H7 (cell line): Measurements from ENCODE around the gene CAPN3. TPM values are rescaled to one million over a fixed set of nuclear protein-coding genes. Genes with fewer than 3 reads are reported as not detected.

Source experiments
- DNase-seq: peaks from one replicate; pipeline ENCODE4 v3.0.0; 2012
- H3K27me3 ChIP-seq: 2 replicates; pipeline ENCODE4 v1.6.0; 2011; ENCODE audit warnings: mild to moderate bottlenecking, low read length; ENCODE audit not compliant: control insufficient read depth, insufficient read depth
- H3K36me3 ChIP-seq: replicated peaks from 2 replicates; pipeline ENCODE4 v1.5.1; 2011; ENCODE audit warnings: low read length; ENCODE audit not compliant: control insufficient read depth, insufficient read depth
- H3K4me3 ChIP-seq: 2 replicates; pipeline ENCODE4 v1.5.1; 2011; ENCODE audit warnings: low read depth, mild to moderate bottlenecking, control low read depth, low read length, moderate library complexity; ENCODE audit not compliant: insufficient read depth
- total RNA-seq: library from RNA; depleted of rRNA; stranded (reverse); fragments of >200 nt; shearing (Covaris generic); gene quantifications from 2 replicates; pipeline ENCODE4 v1.2.3, GENCODE V29; 2014

The CAPN3 gene
- total RNA-seq, 1 experiment from 2014 or later, result not detected

- Histone ChIP-seq H3K27me3 (no peaks in the 10 kb centered on the region), H3K4me3 (no peak overlapping the region), H3K36me3 (peaks cover 9% of the 10 kb centered on the region)
- no peak for DNase-seq
These were observed 60.1 kb downstream of the CAPN3 start for GRCh38 chr15:42419369-42419768.

GRCh38 chr15:42421376-42421775 lies 62.1 kb downstream of the CAPN3 start:
- no peak for DNase-seq
- no peak overlapping the region for H3K4me3 ChIP-seq
- H3K36me3 ChIP-seq, result peaks cover 7% of the 10 kb centered on the region
- H3K27me3 ChIP-seq, result no peaks in the 10 kb centered on the region

GRCh38 chr15:42427429-42428223 lies 68.3 kb downstream of the CAPN3 start:
- Histone ChIP-seq H3K27me3 (no peaks in the 10 kb centered on the region), H3K36me3 (peaks cover 7% of the 10 kb centered on the region), H3K4me3 (no peak overlapping the region)
- no peak for DNase-seq

- no peak for DNase-seq
- Histone ChIP-seq H3K4me3 (no peak overlapping the region), H3K36me3 (peaks cover 8% of the 10 kb centered on the region), H3K27me3 (no peaks in the 10 kb centered on the region)
These were observed 85.2 kb downstream of the CAPN3 start for GRCh38 chr15:42444415-42445063.

- no peak overlapping the region for H3K4me3 ChIP-seq
- no peak for DNase-seq
- H3K36me3 ChIP-seq, result peaks cover 8% of the 10 kb centered on the region
- H3K27me3 ChIP-seq, result no peaks in the 10 kb centered on the region
These were observed 86.2 kb downstream of the CAPN3 start for GRCh38 chr15:42445551-42445950.

- no peak overlapping the region for H3K4me3 ChIP-seq
- peaks cover 12% of the 10 kb centered on the region for H3K36me3 ChIP-seq
- no peak for DNase-seq
- no peaks in the 10 kb centered on the region for H3K27me3 ChIP-seq
These were observed 88.3 kb downstream of the CAPN3 start for GRCh38 chr15:42447599-42447998.

GRCh38 chr15:42448281-42448680 lies 89.0 kb downstream of the CAPN3 start:
- Histone ChIP-seq H3K4me3 (no peak overlapping the region), H3K27me3 (no peaks in the 10 kb centered on the region), H3K36me3 (peaks cover 12% of the 10 kb centered on the region)
- no peak for DNase-seq

- Histone ChIP-seq H3K27me3 (no peaks in the 10 kb centered on the region), H3K36me3 (peaks cover 10% of the 10 kb centered on the region), H3K4me3 (no peak overlapping the region)
- no peak for DNase-seq
These were observed 90.6 kb downstream of the CAPN3 start for GRCh38 chr15:42449770-42450424.

- Histone ChIP-seq H3K27me3 (no peaks in the 10 kb centered on the region), H3K4me3 (no peak overlapping the region), H3K36me3 (peaks cover 10% of the 10 kb centered on the region)
- no peak for DNase-seq
These were observed 91.1 kb downstream of the CAPN3 start for GRCh38 chr15:42450425-42450790.

GRCh38 chr15:42453826-42454225 lies 94.5 kb downstream of the CAPN3 start:
- Histone ChIP-seq H3K27me3 (no peaks in the 10 kb centered on the region), H3K36me3 (peaks cover 7% of the 10 kb centered on the region), H3K4me3 (no peak overlapping the region)
- no peak for DNase-seq

GRCh38 chr15:42456531-42456930 lies 97.2 kb downstream of the CAPN3 start:
- Histone ChIP-seq H3K4me3 (no peak overlapping the region), H3K27me3 (no peaks in the 10 kb centered on the region), H3K36me3 (peaks cover 2% of the 10 kb centered on the region; the same call in 1 of the 2 replicates)
- no peak for DNase-seq

- H3K4me3 ChIP-seq, result no peak overlapping the region
- H3K36me3 ChIP-seq, result no peaks in the 10 kb centered on the region
- no peaks in the 10 kb centered on the region for H3K27me3 ChIP-seq
- no peak for DNase-seq
These were observed 97.7 kb downstream of the CAPN3 start for GRCh38 chr15:42456971-42457370.

GRCh38 chr15:42457445-42458442 lies 98.4 kb downstream of the CAPN3 start:
- DNase-seq, result peak; percentile 70
- Histone ChIP-seq H3K27me3 (no peaks in the 10 kb centered on the region), H3K36me3 (no peaks in the 10 kb centered on the region), H3K4me3 (no peak overlapping the region)

GRCh38 chr15:42461261-42461660 lies 102.0 kb downstream of the CAPN3 start:
- H3K36me3 ChIP-seq, result no peaks in the 10 kb centered on the region
- no peak overlapping the region for H3K4me3 ChIP-seq
- H3K27me3 ChIP-seq, result no peaks in the 10 kb centered on the region
- DNase-seq, result no peak
